Mononuclear cell (primary cell): ENCODE data around the gene SIVA1. TPM values are rescaled to one million over a fixed set of nuclear protein-coding genes. Genes with fewer than 3 reads are reported as not detected.

Experiments
- H3K27me3 ChIP-seq: 2 replicates; pipeline ENCODE4 v1.6.0; 2011; ENCODE audit warnings: low read length, control low read depth; ENCODE audit not compliant: insufficient read depth
- H3K4me1 ChIP-seq: 2 replicates; pipeline ENCODE4 v1.5.1; 2011; ENCODE audit warnings: mild to moderate bottlenecking, low read length, control low read depth; ENCODE audit not compliant: insufficient read depth
- H3K4me3 ChIP-seq: 2 replicates; pipeline ENCODE4 v1.5.1; 2011; ENCODE audit warnings: mild to moderate bottlenecking, low read length, moderate library complexity
- H3K9me3 ChIP-seq: 2 replicates; pipeline ENCODE4 v1.5.1; 2011; ENCODE audit warnings: low read depth, mild to moderate bottlenecking, control low read depth, low read length
- total RNA-seq: library from RNA; depleted of rRNA; stranded (reverse); fragments of >200 nt; gene quantifications from one replicate; pipeline ENCODE4 v1.2.3, GENCODE V29; 2012

Gene SIVA1
- total RNA-seq, 1 donor = 66.9 TPM

- no peaks in the 10 kb centered on the region for H3K9me3 ChIP-seq
Observed at GRCh38 chr14:104776961-104777807, 24.2 kb downstream of the SIVA1 start.

GRCh38 chr14:104777808-104778249 lies 24.9 kb downstream of the SIVA1 start:
- no peaks in the 10 kb centered on the region for H3K9me3 ChIP-seq
- no peaks in the 10 kb centered on the region for H3K27me3 ChIP-seq
- H3K4me1 ChIP-seq = no peaks in the 10 kb centered on the region
- H3K4me3 ChIP-seq = no peak overlapping the region

More at GRCh38 chr14:104776961-104777807, 24.2 kb downstream of the SIVA1 start:
- H3K4me3 ChIP-seq = no peak overlapping the region
- no peaks in the 10 kb centered on the region for H3K4me1 ChIP-seq
- no peaks in the 10 kb centered on the region for H3K27me3 ChIP-seq

- no peaks in the 10 kb centered on the region for H3K9me3 ChIP-seq
- H3K4me3 ChIP-seq = no peak overlapping the region
Observed at GRCh38 chr14:104778694-104779331, 25.9 kb downstream of the SIVA1 start.

GRCh38 chr14:104779776-104780512 lies 27.0 kb downstream of the SIVA1 start:
- Histone ChIP-seq H3K4me3 (no peak overlapping the region), H3K27me3 (no peaks in the 10 kb centered on the region)

More at GRCh38 chr14:104778694-104779331, 25.9 kb downstream of the SIVA1 start:
- Histone ChIP-seq H3K27me3 (no peaks in the 10 kb centered on the region), H3K4me1 (no peaks in the 10 kb centered on the region)

GRCh38 chr14:104780513-104781030 lies 27.6 kb downstream of the SIVA1 start:
- H3K27me3 ChIP-seq = no peaks in the 10 kb centered on the region
- no peaks in the 10 kb centered on the region for H3K9me3 ChIP-seq
- no peak overlapping the region for H3K4me3 ChIP-seq
- no peaks in the 10 kb centered on the region for H3K4me1 ChIP-seq

More at GRCh38 chr14:104779776-104780512, 27.0 kb downstream of the SIVA1 start:
- Histone ChIP-seq H3K9me3 (no peaks in the 10 kb centered on the region), H3K4me1 (no peaks in the 10 kb centered on the region)

GRCh38 chr14:104781271-104782077 lies 28.5 kb downstream of the SIVA1 start:
- no peaks in the 10 kb centered on the region for H3K9me3 ChIP-seq
- peaks cover 6% of the 10 kb centered on the region for H3K4me1 ChIP-seq
- no peaks in the 10 kb centered on the region for H3K27me3 ChIP-seq

GRCh38 chr14:104782086-104782807 lies 29.3 kb downstream of the SIVA1 start:
- Histone ChIP-seq H3K4me1 (peaks cover 14% of the 10 kb centered on the region), H3K9me3 (no peaks in the 10 kb centered on the region), H3K27me3 (no peaks in the 10 kb centered on the region), H3K4me3 (no peak overlapping the region)

More at GRCh38 chr14:104781271-104782077, 28.5 kb downstream of the SIVA1 start:
- H3K4me3 ChIP-seq = no peak overlapping the region

GRCh38 chr14:104782808-104783139 lies 29.8 kb downstream of the SIVA1 start:
- Histone ChIP-seq H3K4me3 (no peak overlapping the region), H3K27me3 (no peaks in the 10 kb centered on the region), H3K4me1 (peaks cover 19% of the 10 kb centered on the region), H3K9me3 (no peaks in the 10 kb centered on the region)

GRCh38 chr14:104783484-104784217 lies 30.7 kb downstream of the SIVA1 start:
- Histone ChIP-seq H3K9me3 (no peaks in the 10 kb centered on the region), H3K4me1 (peaks cover 28% of the 10 kb centered on the region), H3K27me3 (no peaks in the 10 kb centered on the region), H3K4me3 (no peak overlapping the region)

- no peaks in the 10 kb centered on the region for H3K9me3 ChIP-seq
- no peaks in the 10 kb centered on the region for H3K27me3 ChIP-seq
- peaks cover 34% of the 10 kb centered on the region for H3K4me1 ChIP-seq
- H3K4me3 ChIP-seq = no peak overlapping the region
Observed at GRCh38 chr14:104784218-104784568, 31.2 kb downstream of the SIVA1 start.

GRCh38 chr14:104784846-104785707 lies 32.1 kb downstream of the SIVA1 start:
- Histone ChIP-seq H3K27me3 (no peaks in the 10 kb centered on the region), H3K4me1 (peaks cover 34% of the 10 kb centered on the region), H3K9me3 (no peaks in the 10 kb centered on the region), H3K4me3 (no peak overlapping the region)

- H3K27me3 ChIP-seq = no peaks in the 10 kb centered on the region
- H3K4me3 ChIP-seq = no peak overlapping the region
- no peaks in the 10 kb centered on the region for H3K9me3 ChIP-seq
- H3K4me1 ChIP-seq = peaks cover 34% of the 10 kb centered on the region
Observed at GRCh38 chr14:104785708-104786080, 32.7 kb downstream of the SIVA1 start.
